Stomach (tissue), 4 donors: ENCODE results near the gene LUZP1.

ENCODE experiments used
- POLR2AphosphoS5 ChIP-seq, 3 donors: sonication (generic); formaldehyde crosslinking; IDR thresholded peaks; one replicate each; pipeline ENCODE4 v1.6.1; 2016; ENCODE audit warnings: antibody characterized with exemption in 3 of 3
- TF ChIP-seq, protein P1 (sequence below), 7 experiments: fragments of 450-650 bp in 4 of 7; fragments of 200-600 bp in 3 of 7; sonication (generic) in 3 of 7; IDR thresholded peaks; one replicate each; pipeline ENCODE4 v1.5.1; 2016 to 2019; ENCODE audit warnings: antibody characterized with exemption in 7 of 7, control low read depth in 2 of 7, mild to moderate bottlenecking in 1 of 7

DNA sequence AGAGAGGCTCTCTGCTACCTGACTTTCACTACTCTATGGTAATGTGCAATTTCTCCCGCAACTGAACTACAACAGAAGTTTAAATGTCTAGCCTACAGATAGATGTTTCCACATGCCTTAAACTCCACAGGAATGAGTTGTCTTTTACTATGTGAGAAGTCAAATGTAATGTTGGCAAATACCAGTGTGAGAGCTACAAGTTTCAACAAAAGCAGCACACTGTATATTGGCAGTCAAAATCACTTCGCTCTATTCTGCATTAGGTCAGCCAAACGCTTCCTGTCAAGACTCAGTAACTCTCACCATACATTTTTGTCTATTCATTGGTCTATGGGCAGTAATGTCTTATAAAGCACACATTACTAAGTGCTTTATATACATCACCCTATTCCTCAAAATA lies 41.9 kb downstream of the LUZP1 start:
- TF ChIP-seq, protein P1, sequence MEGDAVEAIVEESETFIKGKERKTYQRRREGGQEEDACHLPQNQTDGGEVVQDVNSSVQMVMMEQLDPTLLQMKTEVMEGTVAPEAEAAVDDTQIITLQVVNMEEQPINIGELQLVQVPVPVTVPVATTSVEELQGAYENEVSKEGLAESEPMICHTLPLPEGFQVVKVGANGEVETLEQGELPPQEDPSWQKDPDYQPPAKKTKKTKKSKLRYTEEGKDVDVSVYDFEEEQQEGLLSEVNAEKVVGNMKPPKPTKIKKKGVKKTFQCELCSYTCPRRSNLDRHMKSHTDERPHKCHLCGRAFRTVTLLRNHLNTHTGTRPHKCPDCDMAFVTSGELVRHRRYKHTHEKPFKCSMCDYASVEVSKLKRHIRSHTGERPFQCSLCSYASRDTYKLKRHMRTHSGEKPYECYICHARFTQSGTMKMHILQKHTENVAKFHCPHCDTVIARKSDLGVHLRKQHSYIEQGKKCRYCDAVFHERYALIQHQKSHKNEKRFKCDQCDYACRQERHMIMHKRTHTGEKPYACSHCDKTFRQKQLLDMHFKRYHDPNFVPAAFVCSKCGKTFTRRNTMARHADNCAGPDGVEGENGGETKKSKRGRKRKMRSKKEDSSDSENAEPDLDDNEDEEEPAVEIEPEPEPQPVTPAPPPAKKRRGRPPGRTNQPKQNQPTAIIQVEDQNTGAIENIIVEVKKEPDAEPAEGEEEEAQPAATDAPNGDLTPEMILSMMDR (IDR thresholded peaks at IDR 0.05): no peak
- TF ChIP-seq POLR2AphosphoS5 (IDR thresholded peaks at IDR 0.05): no peak
